CD4-positive, alpha-beta T cell treated with Interleukin-15 for 1 hour (primary cell): ENCODE results near the gene MYZAP.

ENCODE experiments used
- DNase-seq: peaks from one replicate; pipeline ENCODE4 v3.0.0-alpha.2; 2020

Gene MYZAP

DNA sequence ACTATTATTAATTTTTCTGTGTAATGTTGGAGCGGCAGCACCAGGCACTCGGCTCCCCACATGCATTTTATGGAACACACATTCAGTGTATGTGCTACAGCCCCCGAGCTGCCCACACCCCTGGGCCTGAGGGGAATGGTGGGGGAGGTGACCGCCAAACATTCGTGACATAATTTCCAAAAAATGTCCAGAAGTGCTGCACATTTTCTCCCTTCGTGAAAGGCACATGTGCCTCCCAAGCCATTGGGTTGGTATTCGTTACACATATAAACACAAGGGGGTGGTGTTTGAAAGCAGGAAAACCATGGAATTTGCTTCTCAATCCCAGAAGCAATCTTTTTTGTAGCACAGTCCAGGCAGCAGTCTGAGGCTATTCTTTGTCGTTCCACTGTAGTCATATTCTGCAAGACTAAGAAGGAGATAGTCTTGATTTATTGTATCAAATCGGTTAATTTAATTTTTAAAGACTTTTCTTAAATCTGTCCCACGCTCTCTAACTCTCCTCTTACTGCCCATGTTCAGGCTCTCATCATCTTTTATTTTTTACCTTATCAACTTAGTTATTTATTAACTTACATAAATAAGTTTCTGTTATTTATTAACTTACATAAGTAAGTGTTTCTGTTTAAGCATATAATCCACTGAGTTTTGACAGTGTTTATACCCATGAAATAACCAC, 75.6 kb downstream of the MYZAP start:
- DNase-seq, result no peak

DNA sequence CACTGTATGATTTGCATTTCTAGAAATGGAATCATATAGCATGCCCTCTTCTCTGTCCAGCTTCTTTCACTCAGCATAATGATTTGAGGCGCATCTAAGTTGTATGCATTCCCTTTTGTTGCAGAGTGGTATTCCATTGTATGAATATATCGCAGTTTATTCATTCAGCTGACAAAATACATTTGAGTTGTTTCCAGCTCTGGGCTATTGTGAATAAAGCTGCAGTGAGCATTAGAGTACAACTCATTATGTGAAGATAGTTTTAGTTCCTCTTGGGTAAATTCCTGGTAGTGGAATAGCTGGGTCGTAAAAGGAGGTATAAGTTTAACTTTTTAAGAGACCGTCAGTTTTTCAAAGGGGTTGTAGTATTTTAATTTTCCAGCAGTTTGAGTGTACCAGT, 76.3 kb downstream of the MYZAP start:
- no peak for DNase-seq

DNA sequence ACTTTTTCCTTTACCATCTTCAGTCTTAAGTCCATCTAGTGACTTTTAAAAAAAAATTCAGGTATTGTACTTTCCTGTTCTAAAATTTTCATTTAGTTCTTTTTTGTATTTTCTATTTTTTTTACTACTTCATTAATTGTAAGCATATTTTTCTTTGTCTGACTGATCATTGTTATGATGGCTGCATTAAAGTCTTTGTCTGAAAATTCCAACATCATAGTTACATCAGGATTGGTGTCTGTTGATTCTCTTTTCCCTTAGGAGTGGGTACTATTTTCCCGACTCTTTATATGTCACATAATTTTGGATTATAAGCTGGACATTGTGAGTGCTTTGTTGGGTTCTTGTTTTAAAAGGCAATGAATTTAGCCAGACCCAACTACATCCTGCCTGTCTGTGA, 79.9 kb downstream of the MYZAP start:
- DNase-seq, result no peak

DNA sequence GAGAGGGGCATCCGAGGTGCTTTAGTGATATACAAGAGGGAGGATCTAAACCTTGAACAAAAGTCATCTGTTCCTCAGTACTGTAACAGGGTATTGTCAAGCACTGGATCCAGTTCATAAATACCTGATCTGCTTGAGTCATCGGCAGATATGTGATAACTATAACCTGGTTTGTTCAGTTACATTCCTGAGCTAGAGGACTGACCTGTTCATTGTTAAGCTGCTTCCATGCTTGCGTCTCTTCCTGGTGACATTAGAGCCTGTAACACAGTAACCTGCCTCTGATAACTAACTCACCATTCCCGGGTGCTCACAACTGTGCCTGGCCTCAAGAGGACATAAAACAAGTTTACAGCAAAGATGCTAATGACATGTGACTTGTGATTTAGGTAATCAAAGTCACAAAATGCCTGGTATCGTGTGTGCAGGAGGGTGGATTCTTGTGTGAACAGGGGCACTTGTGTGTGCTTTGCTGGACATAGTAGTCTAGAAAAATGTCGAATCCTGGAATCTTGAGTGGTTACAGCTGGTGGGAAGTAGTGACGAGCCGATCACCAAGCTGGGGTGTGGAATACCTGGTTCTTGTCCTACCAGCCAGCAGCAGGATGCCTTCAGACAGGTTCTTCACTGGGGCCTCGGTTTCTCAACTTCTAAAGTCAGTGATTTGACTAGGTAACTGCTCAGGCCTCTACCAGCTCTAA, 83.9 kb downstream of the MYZAP start:
- DNase-seq, result no peak

DNA sequence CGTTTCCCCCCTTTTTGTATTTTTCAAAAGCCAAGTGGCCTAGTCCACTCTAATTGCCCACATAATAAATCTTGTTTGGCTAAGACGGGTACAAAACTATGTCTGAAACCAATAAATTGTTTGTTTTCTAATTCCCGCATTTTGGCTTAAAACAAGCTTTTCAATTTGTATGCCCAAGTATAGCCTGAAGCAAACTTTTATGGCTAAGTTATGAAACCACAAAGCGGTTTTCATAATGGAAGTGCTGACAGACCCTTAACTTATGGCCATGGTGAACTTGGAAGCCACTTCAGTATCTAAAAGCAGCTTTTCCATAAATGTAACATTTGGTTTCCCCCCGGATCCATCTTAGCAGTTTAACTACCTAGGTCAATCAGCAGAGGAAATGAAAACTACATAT, 84.9 kb downstream of the MYZAP start:
- DNase-seq, result no peak

DNA sequence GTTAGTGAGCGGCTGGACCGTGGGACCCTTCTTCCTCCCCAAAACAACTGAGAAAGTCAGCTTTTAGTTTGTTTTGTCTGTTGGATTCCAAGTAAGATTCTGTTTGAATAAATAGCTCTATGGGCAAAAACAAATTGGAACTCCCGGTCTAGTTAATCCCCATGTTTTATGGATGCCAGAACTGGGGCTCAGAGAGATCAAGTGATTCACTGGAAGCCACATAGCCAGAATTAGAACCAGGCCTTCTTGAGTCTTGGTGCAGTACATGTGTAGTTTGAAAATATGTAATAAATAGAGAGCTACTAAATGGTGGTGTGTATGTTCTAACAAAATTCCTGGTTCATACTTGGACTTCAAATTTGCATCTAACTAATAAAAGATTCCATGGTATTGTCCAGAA, 85.5 kb downstream of the MYZAP start:
- DNase-seq, result no peak

DNA sequence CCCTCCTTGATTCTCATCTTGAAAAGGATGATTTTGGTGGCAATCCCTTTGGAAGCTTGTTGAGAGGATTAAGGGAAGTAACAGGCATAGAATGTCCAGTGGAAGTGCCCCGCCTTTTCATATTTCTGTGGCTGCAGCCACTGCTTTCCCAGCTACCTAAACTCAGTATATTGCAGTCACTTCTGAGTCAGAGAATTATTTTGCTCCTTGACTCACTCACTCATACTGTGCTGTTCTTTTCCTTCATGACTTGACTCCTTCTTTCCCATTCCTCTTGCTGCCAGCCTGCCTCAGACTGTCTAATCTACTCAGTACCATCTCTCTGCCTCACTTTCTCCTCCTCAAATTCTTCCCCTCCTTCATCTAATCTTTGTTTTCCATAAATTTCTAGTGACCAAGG, 88.3 kb downstream of the MYZAP start:
- DNase-seq, result no peak

DNA sequence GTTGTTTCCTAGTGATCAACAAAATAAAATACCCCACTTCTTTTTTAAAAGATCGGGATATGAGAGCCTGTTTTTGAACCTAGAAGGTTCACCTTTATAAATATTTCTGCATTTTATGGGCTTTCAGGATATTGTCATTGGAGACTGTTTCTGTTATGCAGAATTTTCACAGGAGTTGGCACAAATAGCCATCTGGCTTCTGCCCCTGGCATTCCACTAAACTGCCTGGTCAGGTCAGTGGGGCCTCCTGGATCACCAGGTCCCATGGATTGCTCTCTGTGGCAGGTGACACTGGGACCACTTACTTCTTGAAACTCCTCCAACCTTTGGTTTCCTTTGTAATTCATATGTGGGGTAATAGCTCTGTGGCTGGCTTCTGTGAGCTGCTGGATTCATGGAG, 89.3 kb downstream of the MYZAP start:
- no peak for DNase-seq

DNA sequence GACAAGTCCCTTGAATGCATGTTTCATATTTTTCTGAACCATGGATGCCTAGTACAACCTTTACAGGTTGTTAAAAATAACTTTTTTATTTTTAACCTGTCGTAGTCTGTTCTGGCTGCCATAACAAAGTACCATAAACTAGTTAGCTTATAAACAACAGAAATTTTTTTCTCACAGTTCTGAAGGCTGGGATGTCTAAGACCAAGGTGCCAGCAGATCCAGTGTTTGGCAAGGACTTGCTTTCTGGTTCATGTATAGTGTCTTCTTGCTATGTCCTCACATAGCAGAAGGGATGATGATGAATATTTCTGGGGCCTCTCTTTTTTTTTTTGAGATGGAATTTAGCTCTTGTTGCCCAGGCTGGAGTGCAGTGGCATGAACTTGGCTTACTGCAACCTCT, 91.8 kb downstream of the MYZAP start:
- no peak for DNase-seq

DNA sequence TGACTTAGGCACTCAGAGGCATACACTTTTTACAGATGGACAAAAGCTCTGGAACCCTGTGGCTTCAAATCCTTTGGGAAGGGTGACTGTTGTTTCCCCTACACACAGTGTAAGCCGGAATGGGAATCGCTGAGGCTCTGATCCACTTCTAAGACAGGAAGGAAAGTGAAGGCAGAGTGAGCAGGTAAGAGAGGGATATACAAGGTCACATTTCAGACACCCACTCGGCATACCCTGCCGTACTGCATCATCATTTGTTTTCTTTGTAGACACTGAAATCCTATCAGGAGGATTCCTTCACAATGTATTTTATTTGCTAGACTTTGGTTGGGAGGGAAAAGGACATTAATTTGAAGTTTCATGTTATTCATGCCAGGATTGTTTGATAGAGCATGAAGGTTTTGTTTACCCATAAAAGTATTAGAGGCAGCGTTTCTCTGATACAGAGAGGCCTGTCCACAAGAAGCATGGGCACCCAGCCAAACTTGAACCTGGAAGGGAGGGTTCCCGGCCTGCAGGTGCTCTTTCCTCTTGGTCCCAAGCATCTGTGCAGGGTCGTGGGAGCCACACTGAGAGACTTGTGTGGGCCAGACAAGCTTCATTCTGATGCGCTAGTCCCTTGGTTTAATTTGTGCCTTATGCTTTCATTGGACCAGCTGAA, 92.9 kb downstream of the MYZAP start:
- DNase-seq, result no peak

DNA sequence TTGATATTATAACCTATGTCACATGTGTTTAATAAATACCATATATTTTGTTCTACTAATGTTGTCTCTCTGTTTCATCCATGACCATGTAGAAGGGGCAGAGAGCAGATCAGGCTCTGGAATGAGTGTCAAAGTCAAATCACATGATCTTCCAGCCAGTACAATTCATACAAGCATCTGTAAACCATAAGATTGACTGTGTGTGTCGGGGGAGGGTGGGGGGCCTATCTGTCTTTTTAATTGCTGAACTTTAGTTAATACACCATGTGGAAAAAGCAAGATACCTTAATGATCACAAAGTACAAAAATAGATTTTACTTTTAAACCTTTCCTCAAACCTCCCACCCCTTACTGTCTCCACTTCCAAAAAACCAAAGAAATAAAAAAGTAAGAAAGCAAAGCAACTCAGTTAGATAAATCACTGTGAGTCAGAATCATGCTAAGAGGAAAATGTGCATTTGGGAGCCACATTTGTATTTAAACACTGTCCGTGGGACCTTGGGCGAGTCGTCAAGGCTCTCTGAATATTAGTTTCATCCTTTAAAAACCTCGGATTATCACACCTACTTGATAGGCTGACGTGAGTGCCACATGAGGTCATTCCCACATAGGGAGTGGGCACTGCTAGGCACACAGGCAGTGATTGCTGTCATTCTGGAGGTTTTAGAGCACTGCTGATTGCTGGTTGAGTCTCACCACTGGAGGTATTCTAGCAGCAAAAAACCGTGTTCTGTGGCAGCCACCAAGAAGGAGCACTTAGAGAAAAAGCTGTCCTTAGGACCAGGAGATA, 93.8 kb downstream of the MYZAP start:
- DNase-seq, result no peak

DNA sequence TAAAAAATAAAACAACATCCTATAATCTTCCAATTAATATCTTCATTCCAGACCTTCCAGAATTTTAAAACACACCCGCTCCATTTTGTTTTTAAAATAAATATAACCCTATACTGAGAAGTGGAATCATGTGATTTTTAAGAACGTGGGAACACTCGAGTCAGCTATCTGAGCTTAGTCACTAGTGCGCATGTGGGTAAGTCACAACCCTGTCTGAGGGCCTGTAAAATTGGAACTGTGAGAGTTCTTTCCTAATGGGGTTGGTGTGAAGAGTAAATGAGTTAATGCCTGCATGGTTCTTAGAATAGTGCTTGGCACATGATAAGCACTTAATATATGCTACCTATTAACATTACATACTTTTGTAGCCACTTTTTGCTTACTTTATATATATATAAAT, 95.0 kb downstream of the MYZAP start:
- no peak for DNase-seq

DNA sequence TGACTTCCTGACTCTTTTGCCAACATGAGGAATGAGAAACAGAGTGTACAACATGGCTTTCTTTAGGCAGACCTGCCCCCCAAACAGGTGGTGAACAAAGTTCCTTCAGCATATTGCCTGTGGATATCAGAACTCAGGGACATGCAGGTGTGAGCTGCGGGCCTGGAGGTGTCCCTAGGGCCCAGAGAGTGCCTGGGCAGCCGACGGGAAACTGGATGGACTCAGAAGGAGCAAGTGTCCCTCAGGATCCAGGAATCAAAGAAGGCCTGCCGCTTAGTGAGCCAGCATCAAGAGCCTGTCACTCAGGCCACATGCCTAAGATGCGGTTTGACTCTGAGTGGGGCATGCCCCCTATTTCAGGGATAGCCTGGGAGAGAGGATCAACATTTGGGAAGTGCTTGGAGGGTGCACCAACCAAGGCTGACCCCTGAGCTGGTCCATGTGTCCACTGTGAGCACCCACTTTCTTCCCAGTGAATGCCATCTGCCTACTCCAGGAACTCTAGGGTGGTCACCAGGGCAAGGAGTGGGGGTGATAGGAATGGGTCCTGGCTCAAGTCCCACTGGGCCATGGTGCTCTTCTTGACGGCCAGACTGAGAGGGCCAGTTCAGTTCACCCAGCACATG, 98.8 kb downstream of the MYZAP start:
- DNase-seq, result no peak

DNA sequence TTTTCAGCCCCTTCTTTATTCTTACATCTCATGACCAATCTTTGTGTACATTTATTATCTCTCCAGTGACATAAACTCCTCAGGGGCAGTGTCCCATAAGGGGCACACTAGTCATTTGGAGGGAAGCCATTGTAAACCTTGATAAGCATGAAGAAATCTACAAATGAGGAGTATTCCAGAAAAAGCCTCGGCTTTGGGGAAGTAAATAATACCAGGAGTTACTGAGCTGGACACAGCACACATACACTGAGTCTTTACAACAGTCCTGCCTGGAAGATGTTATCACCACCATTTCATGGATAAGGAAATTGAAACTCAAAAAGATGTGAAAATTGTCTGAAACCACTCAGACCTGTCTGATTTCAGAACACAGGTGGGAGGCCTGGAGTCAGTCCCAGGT, 99.4 kb downstream of the MYZAP start:
- DNase-seq, result no peak

DNA sequence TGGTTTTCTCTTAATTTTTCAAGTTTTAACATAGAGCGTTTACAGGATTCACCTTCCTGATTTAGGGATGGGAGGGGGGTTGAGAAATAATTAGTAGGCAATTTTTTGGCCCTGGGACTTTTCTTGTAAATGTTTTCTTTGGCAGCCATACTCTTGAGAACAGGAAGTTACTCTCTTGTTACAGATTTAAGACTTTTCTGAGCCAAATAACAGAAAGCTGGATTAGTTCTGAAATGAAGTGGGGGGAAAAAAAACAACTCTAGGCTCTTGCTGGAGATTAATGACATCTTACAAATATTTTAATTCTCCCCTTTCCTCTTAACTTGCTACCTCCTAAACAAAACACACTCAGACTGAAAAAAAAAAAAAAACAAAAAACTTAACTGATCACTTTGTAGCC, 101.0 kb downstream of the MYZAP start:
- DNase-seq, result no peak

DNA sequence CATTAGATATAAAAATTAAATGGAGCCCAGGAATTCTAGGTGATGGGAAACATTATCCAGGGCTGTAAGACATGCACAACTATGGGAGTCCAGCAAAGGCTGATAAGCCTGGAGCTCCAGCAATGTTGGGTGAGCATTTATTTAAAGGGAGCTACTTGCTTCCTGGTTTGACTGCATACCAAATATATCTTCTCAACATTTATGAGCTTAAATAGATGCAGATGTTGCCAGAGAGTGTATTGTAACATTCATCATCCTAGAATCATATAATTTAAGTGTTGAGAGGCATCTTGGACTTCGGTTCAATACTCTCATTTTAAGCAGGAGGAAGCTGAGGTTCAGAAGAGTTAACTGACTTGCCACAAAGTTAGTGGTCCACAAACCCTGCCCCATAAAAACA, 102.6 kb downstream of the MYZAP start:
- DNase-seq, result no peak

DNA sequence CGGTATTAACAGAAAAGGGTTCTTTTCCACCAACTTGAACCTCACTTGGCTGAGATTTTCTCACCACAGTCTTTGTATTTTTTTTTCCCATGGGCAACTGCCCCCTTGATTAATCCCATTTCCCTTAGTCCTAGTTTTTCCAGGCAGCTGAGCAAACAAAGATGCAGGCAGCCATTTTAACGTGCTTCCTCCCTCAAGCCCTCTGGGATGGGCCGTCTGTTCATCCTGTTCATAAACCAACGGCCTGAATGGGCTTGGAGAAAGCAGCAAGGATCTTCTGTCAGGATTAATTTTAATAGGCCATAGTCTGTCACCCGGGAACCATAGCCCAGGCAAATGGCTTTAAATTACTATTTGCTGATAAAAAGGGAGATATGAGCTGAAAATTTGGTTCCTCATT, 104.4 kb downstream of the MYZAP start:
- no peak for DNase-seq

DNA sequence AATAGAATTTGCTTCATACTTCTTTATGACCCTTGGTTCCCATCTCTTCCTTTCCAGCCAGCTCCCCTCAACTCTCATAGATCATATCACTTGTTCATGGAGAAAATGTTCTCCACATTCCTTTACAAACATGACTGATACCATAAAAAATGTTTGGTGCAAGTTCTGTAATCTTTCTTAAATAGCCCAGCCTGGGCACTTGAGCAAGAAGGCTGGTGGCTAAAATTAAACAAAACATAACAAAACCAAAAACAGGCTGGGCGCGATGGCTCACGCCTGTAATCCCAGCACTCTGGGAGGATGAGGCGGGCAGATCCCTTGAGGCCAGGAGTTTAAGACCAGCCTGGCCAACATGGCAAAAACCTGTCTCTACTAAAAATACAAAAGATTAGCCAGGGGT, 105.9 kb downstream of the MYZAP start:
- DNase-seq, result no peak

DNA sequence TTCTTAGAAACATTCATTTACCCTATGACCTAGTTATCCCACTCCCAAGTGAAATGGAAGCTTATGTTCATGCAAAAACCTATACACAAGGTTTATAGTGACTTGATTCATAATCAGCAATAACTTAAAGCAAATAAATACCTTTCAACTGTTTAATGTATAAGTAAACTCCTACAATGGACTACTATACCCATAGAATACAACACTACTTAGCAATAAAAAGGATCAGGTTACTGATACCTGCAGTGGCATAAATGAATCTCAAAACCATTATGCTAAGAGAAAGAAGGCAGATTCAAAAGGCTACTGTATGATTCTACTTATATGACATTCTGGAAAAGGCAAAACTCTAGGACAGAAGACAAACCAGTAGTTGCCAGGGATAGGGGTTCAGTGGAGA, 106.5 kb downstream of the MYZAP start:
- no peak for DNase-seq

DNA sequence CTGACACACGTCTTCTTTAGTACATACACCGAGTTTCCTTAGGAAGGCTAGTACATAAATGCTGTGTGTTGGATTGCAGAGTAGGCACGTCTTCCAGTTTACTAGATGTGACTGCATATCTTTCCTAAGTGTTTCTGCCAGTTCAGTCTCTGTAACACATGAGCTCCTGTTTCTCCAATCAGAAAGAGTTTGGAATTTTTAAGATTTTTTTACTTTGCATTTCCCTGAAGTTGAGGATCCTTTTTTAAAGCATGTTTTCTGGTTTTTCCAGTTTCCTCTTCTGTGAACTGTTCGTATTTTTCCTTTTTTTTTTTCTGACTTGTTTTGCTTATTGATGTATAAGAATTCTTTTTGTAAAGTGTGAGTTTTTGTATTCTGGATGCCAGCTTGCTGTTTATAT, 107.3 kb downstream of the MYZAP start:
- no peak for DNase-seq

DNA sequence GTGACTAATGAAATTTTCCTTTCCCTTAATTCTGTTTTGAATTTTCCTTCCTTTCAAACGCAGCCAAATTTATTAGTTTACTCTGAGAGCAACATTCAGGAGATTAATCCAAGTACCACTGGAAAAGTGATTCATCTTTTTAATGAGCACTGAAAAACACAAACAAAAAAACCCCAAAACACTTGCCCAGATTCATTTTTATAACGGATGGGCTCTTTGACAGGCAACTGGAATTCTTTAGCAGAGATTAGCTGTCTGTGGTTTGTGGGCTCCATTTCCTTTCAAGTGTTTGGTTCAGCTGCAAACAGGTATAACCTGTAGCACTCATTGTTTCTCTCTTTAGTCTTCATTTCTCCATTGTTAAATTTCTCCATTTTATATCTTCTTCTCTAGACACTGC, 111.7 kb downstream of the MYZAP start:
- no peak for DNase-seq

DNA sequence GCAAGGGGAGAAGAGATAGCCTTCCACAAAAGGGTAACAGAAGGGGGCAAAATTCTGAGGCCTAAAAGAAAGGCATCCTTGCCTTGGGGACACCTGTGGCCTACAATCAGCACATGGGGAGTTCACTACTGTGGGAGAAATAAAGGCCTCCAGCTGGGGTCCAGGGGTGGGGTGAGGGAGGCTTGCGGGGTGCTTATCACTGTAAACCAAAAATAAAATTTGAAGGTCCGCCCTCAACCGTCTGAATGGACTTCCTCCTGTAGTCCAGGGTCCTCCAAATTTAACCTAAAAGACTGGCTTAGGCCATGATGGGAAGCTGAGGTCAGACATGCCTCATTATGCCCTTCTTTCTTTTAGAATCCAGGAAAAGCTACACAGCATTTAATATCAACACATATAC, 112.7 kb downstream of the MYZAP start:
- no peak for DNase-seq

DNA sequence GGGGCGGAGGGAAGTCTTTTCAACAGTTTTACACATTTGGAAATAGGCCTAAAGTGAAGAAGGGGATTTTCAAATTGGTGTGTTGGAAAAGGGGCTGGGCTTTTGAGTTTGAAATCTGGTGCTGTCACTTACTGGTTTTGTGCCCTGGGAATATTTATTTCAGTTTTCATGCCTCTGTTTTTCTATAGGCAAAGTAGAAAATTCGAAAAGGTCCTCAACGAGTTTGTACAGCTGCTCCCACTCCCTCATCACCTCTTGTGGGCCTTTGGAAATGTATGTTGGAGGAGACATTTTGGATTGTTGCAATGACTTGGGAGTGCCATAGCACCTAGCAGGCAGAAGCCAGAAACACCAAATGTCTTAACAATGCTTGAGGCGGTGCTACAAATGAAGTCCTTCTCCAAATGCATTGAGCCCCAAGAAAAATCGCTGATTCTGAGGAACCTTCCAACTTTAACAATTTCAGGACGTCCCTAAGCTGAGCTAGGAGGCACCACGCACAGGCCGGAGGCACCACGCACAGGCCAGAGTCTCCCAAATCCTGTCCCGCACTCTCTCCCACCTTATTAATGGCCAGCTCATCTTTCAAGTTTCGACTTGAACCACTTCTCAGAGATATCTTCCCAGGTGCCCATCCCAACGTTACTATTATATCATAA, 114.2 kb downstream of the MYZAP start:
- DNase-seq, result no peak
